A549 (cell line): ENCODE data around the gene LCE6A. TPM values are rescaled to one million over a fixed set of nuclear protein-coding genes. Genes with fewer than 3 reads are reported as not detected.

ENCODE experiments used
- ATAC-seq, 2 experiments: fragments of 200-7000 bp in 1 of 2; fragments of >200 bp in 1 of 2; cut with Nextera tagmentation in 1 of 2; cut with Tn5 transposase in 1 of 2; 3 replicates each; pipeline versions ENCODE4 v1.8.0 to v1.9.1; 2018 to 2020; ENCODE audit warnings: mild to moderate bottlenecking in 1 of 2, moderate library complexity in 1 of 2
- CTCF ChIA-PET: fragments of 300-600 bp; sonication (Branson Sonifier 250); formaldehyde crosslinking; extraction: SDS; loops from one replicate; lab custom pipeline; 2021; ENCODE audit warnings: antibody characterized with exemption, inconsistent platforms; lab: Yijun Ruan, JAX
- POLR2A ChIA-PET: fragments of 350-600 bp; formaldehyde crosslinking; extraction: SDS; loops from one replicate; lab custom pipeline; 2021; ENCODE audit warnings: antibody characterized with exemption, inconsistent platforms; lab: Yijun Ruan, JAX
- DNase-seq, 2 experiments: peaks; one replicate each; pipeline versions ENCODE4 v3.0.0 to v3.0.0-alpha.2; 2011 to 2016; ENCODE audit warnings: low read depth in 1 of 2, low spot score in 1 of 2
- FAIRE-seq: peaks from 2 replicates; lab custom pipeline; 2011; peaks lifted over from hg19 to GRCh38; lab: Jason Lieb, UNC
- H3K27ac ChIP-seq, 2 experiments: fragments of >200 bp; sonication (Bioruptor Twin); formaldehyde crosslinking; 3 replicates each; pipeline ENCODE4 v1.5.1; 2016 to 2017
- H3K4me1 ChIP-seq: fragments of >200 bp; sonication (Bioruptor Twin); formaldehyde crosslinking; 3 replicates; pipeline ENCODE4 v1.6.1; 2016
- H3K4me2 ChIP-seq: fragments of >200 bp; sonication (Bioruptor Twin); formaldehyde crosslinking; 3 replicates; pipeline ENCODE4 v1.6.1; 2016
- H3K4me3 ChIP-seq: fragments of >200 bp; sonication (Bioruptor Twin); formaldehyde crosslinking; 3 replicates; pipeline ENCODE4 v1.5.1; 2016
- H3K9me3 ChIP-seq: fragments of >200 bp; sonication (Bioruptor Twin); formaldehyde crosslinking; 3 replicates; pipeline ENCODE4 v1.6.1; 2016
- ATOH8 ChIP-seq: fragments of 250-450 bp; sonication (Bioruptor Pico); IDR thresholded peaks from 2 replicates; pipeline ENCODE4 v1.5.0; 2020; ENCODE audit warnings: low read depth, mild to moderate bottlenecking, moderate library complexity
- BCL3 ChIP-seq: fragments of >200 bp; sonication (Bioruptor Twin); formaldehyde crosslinking; IDR thresholded peaks from 3 replicates; pipeline ENCODE4 v1.6.1; 2016
- CBX2 ChIP-seq: fragments of 200-600 bp; sonication (generic); IDR thresholded peaks from 2 replicates; pipeline ENCODE4 v1.6.1; 2016; ENCODE audit warnings: low read depth, mild to moderate bottlenecking, borderline replicate concordance
- CBX8 ChIP-seq: fragments of 200-600 bp; sonication (generic); IDR thresholded peaks from 2 replicates; pipeline ENCODE4 v1.6.1; 2016
- CTCF ChIP-seq: fragments of >200 bp; sonication (Bioruptor Twin); formaldehyde crosslinking; IDR thresholded peaks from 3 replicates; pipeline ENCODE4 v1.5.1; 2016
- E2F6 ChIP-seq: IDR thresholded peaks from 2 replicates; pipeline ENCODE4 v1.6.1; 2012; ENCODE audit warnings: low read depth, borderline replicate concordance
- EHMT2 ChIP-seq: fragments of 200-600 bp; sonication (generic); IDR thresholded peaks from 2 replicates; pipeline ENCODE4 v1.6.1; 2016; ENCODE audit warnings: antibody characterized with exemption, low read depth, mild to moderate bottlenecking, moderate library complexity
- ELK1 ChIP-seq: fragments of 150-350 bp; IDR thresholded peaks from 2 replicates; pipeline ENCODE4 v1.6.1; 2014; ENCODE audit warnings: low read depth, mild to moderate bottlenecking, low read length
- FOSL2 ChIP-seq, 2 experiments: fragments of 450-650 bp in 1 of 2; fragments of >200 bp in 1 of 2; sonication (Bioruptor Twin) in 1 of 2; formaldehyde crosslinking; IDR thresholded peaks; 2 replicates each; pipeline versions ENCODE4 v1.5.0 to v1.6.1; 2016 to 2020; ENCODE audit warnings: mild to moderate bottlenecking in 1 of 2, moderate library complexity in 1 of 2
- HOXB5 ChIP-seq: fragments of 250-450 bp; sonication (Bioruptor Pico); IDR thresholded peaks from 2 replicates; pipeline ENCODE4 v1.5.0; 2020; ENCODE audit warnings: mild to moderate bottlenecking, moderate library complexity
- KDM1A ChIP-seq: fragments of 200-600 bp; sonication (generic); IDR thresholded peaks from 2 replicates; pipeline ENCODE4 v1.6.1; 2016; ENCODE audit warnings: low read depth, mild to moderate bottlenecking
- MAFK ChIP-seq: fragments of 450-650 bp; IDR thresholded peaks from 2 replicates; pipeline ENCODE4 v1.6.1; 2014; ENCODE audit not compliant: partially characterized antibody
- MAX ChIP-seq: IDR thresholded peaks from 2 replicates; pipeline ENCODE4 v1.6.1; 2012
- MAZ ChIP-seq: fragments of 150-350 bp; IDR thresholded peaks from 2 replicates; pipeline ENCODE4 v1.6.1; 2014; ENCODE audit warnings: antibody characterized with exemption, low read depth, low read length, borderline replicate concordance
- NPAS2 ChIP-seq: fragments of 250-450 bp; sonication (Bioruptor Pico); IDR thresholded peaks from 2 replicates; pipeline ENCODE4 v1.8.0; 2022; ENCODE audit warnings: mild to moderate bottlenecking, moderate library complexity, borderline replicate concordance
- RAD21 ChIP-seq, 2 experiments: fragments of >200 bp in 1 of 2; sonication (Bioruptor Twin) in 1 of 2; formaldehyde crosslinking in 1 of 2; IDR thresholded peaks in 1 of 2; conservative IDR thresholded peaks in 1 of 2; 2 replicates in 1 of 2; 3 replicates in 1 of 2; pipeline ENCODE4 v1.6.1; 2012 to 2018; ENCODE audit warnings: inconsistent platforms in 1 of 2
- RFX5 ChIP-seq: fragments of 450-650 bp; IDR thresholded peaks from 2 replicates; pipeline ENCODE4 v1.7.1; 2014; ENCODE audit warnings: antibody characterized with exemption, mild to moderate bottlenecking, moderate library complexity
- SREBF2 ChIP-seq: fragments of 450-650 bp; IDR thresholded peaks from 2 replicates; pipeline ENCODE4 v1.6.1; 2014; ENCODE audit warnings: mild to moderate bottlenecking, moderate library complexity
- ZSCAN20 ChIP-seq: fragments of 250-450 bp; sonication (Bioruptor Pico); IDR thresholded peaks from 2 replicates; pipeline ENCODE4 v1.8.0; 2022; ENCODE audit warnings: mild to moderate bottlenecking, moderate library complexity
- WGBS: methylation state at CpG from one replicate; pipeline ENCODE4 v1.1.6; 2017; ENCODE audit errors: missing lambda C conversion rate; 5-methylcytosine and 5-hydroxymethylcytosine counted together
- polyA plus RNA-seq, 4 experiments: library from polyadenylated mRNA; depleted of rRNA in 3 of 4; stranded (reverse); fragments of >200 nt; fragmentation: RNase III in 1 of 4; extraction: RNeasy Plus Mini Kit Qiagen cat#74134 plus additional on column Dnase treatment in 1 of 4; gene quantifications; 2 replicates in 3 of 4; 3 replicates in 1 of 4; pipeline ENCODE4 v1.2.3, GENCODE V29; 2011 to 2017

Gene LCE6A
- polyA plus RNA-seq, 2 of the 4 experiments (the other 2 are of a cell fraction): not detected

- no peak for DNase-seq
- Histone ChIP-seq H3K4me1 (no peaks in the 10 kb centered on the region), H3K4me3 (no peak within 1 kb of the TSS), H3K4me2 (no peak within 1 kb of the TSS), H3K27ac (no peak within 1 kb of the TSS), H3K9me3 (no peaks in the 10 kb centered on the region)
- no peak for FAIRE-seq
- ChIA-PET POLR2A (no interaction called here), CTCF (no interaction called here)
- 68% methylated on average over 2 of the region's 2 CpGs for WGBS
- TF ChIP-seq RAD21 (conservative IDR thresholded peaks at IDR 0.05 in 1 of 2, IDR thresholded peaks at IDR 0.05 in 1 of 2) (no peak), EHMT2 (no peak), BCL3 (no peak), ATOH8 (no peak)
- ATAC-seq: no peak
Measured at GRCh38 chr1:152811671-152812070, 31.0 kb upstream of the LCE6A start, which contains the start of gene LCE1B. TSS of gene LCE1B (plus strand) at chr1:152811971. CDS start at chr1:152812447, 476 bp downstream.

GRCh38 chr1:152817309-152817708 is 25.3 kb upstream of the LCE6A start:
- Histone ChIP-seq H3K4me2 (no peak overlapping the region), H3K27ac (no peak overlapping the region), H3K4me3 (no peak overlapping the region), H3K4me1 (no peaks in the 10 kb centered on the region), H3K9me3 (no peaks in the 10 kb centered on the region)
- ChIA-PET CTCF (no interaction called here), POLR2A (interaction anchor here (0.7 kb wide), 1 partner anchor 11 kb away, joined by 3 read pairs; no protein-coding TSS in a partner anchor)
- WGBS: 25% methylated on average over 6 of the region's 6 CpGs
- DNase-seq (no peak), ATAC-seq (no peak), FAIRE-seq (no peak)
- TF ChIP-seq SREBF2: no peak
- no peak for TF ChIP-seq CTCF
- TF ChIP-seq HOXB5 (CRISPR knock-in tag): no peak
- TF ChIP-seq ELK1: no peak
- no peak for TF ChIP-seq EHMT2
- no peak for TF ChIP-seq FOSL2 (IDR thresholded peaks at IDR 0.05)
- TF ChIP-seq FOSL2 (CRISPR knock-in tag; IDR thresholded peaks at IDR 0.05): no peak
- TF ChIP-seq CBX2: no peak
- no peak for TF ChIP-seq MAZ
- no peak for TF ChIP-seq CBX8
- TF ChIP-seq E2F6: no peak
- no peak for TF ChIP-seq MAX
- no peak for TF ChIP-seq RFX5
- TF ChIP-seq ZSCAN20 (CRISPR knock-in tag): no peak
- TF ChIP-seq MAFK: no peak
- no peak for TF ChIP-seq KDM1A
- no peak for TF ChIP-seq NPAS2
